GM18505 (cell line): ENCODE results near the gene MFSD8.
A peak's percentile ranks its signal among the peaks of the same experiment; 100 is the strongest.

Source experiments
- ATAC-seq: cut with Tn5 transposase; IDR thresholded peaks from one replicate; pipeline ENCODE4 v1.9.1; 2021; ENCODE audit not compliant: unreplicated experiment
- POLR2A ChIP-seq: IDR thresholded peaks from 4 replicates; pipeline ENCODE4 v1.6.1; 2011; ENCODE audit warnings: borderline replicate concordance; ENCODE audit not compliant: insufficient read depth, insufficient read length; ENCODE audit errors: extremely low read depth

The MFSD8 gene

GRCh38 chr4:127896528-127896927 lies 68.4 kb downstream of the MFSD8 start:
- no peak for TF ChIP-seq POLR2A
- ATAC-seq, result no peak

DNA sequence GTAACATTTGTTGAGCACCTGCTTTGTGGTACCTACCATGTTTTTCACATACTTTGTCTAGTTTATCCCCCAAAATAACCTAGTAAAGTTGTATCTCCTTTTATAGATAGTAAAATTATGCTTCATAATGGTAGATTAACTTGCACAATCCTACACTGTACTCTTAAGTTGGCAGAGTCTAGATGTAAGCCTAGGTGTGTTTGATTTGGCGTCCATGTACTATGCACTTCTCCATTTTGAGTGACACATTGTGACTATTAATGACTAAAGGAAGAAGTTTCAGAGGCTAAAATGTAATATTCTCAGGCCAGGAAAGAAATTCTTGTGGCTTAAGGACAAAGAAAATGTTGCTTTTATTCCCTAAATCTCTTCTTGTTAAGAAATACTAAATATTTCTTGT lies 68.9 kb downstream of the MFSD8 start:
- no peak for TF ChIP-seq POLR2A
- ATAC-seq, result no peak

DNA sequence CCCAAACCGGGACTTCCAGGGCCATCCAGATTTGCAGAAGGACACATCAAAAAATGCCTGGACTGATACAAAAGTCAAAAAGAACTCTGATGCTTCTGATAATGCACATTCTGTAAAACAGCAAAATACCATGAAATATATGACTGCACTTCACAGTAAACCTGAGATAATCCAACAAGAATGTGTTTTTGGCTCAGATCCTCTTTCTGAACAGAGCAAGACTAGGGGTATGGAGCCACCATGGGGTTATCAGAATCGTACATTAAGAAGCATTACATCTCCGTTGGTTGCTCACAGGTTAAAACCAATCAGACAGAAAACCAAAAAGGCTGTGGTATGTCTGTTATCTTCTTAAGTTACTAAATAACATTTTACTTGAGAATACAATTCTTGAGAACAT lies 75.1 kb downstream of the MFSD8 start:
- TF ChIP-seq POLR2A, result no peak
- ATAC-seq, result no peak

DNA sequence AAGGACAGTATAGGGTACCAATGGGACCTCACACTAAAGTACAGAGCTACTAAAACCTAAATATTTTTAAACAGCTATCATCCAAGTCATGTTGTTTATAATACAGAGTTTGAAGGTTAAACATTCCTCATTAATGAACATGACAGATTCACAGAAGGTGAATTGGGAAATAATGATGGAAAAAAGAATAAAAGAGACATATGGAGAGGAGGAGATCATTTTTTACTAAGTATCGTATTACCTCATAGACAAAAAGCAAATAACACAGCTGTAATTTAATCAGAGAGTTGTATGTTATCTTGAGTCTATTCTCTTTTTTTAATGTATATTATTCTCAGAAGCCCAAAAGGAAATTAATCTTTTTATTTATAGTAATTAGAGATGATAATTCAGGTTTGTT lies 76.4 kb downstream of the MFSD8 start:
- ATAC-seq, result no peak
- TF ChIP-seq POLR2A, result no peak

DNA sequence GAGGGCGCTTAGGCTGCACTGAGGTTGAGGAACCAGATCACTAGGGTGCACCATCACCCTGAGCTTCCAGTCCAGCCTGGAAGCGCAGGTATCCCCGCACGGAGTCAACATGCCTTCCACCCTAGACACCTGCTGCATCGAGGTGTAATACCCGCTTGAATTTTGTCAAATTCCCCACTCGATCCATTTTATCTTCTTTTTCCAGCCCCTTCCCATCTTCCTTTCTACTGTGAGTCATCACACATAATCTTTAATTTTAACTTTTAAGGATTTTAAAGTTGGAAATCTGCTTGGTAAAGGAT lies 83.5 kb downstream of the MFSD8 start:
- ATAC-seq, result peak; percentile 41
- TF ChIP-seq POLR2A, result peak; percentile 36

GRCh38 chr4:127880763-127881562 lies 84.0 kb downstream of the MFSD8 start, which contains the start of gene PLK4:
Gene PLK4 (plus strand): TSS chr4:127880893. CDS start chr4:127881135, 242 bp downstream.
- TF ChIP-seq POLR2A, result peak; percentile 62
- peak; percentile 93 for ATAC-seq

DNA sequence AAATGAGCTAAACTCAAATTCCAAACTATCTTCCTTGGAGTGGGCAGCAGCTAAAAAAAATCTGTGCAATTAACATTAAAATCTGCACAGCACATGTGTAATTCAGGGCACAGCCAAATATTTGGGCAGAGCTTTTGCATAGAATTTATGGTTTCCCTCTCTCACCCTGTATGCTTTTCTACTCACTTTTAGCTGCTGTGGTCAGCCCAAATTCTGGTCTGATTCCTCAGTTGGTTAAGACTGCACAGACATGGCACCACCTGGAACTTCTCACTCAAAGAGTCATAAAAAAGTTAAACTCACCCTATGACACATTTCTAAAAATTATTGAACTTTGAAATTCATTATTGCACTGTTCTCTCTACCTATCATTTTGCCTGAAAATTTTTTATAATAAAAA lies 89.2 kb downstream of the MFSD8 start:
- no peak for TF ChIP-seq POLR2A
- ATAC-seq, result no peak

- no peak for ATAC-seq
- no peak for TF ChIP-seq POLR2A
Measured at GRCh38 chr4:127870688-127871087, 94.3 kb downstream of the MFSD8 start.

GRCh38 chr4:127870281-127870680 lies 94.7 kb downstream of the MFSD8 start:
- no peak for TF ChIP-seq POLR2A
- ATAC-seq, result no peak

- ATAC-seq, result no peak
- TF ChIP-seq POLR2A, result no peak
Measured at GRCh38 chr4:127868196-127868595, 96.8 kb downstream of the MFSD8 start.
